ENCODE results near the gene BTBD2. TPM values are rescaled to one million over a fixed set of nuclear protein-coding genes. Genes with fewer than 3 reads are reported as not detected.

The BTBD2 gene
- total and polyA plus RNA-seq, 12 donors = 11.8 to 122 (median 78.1) TPM

DNA sequence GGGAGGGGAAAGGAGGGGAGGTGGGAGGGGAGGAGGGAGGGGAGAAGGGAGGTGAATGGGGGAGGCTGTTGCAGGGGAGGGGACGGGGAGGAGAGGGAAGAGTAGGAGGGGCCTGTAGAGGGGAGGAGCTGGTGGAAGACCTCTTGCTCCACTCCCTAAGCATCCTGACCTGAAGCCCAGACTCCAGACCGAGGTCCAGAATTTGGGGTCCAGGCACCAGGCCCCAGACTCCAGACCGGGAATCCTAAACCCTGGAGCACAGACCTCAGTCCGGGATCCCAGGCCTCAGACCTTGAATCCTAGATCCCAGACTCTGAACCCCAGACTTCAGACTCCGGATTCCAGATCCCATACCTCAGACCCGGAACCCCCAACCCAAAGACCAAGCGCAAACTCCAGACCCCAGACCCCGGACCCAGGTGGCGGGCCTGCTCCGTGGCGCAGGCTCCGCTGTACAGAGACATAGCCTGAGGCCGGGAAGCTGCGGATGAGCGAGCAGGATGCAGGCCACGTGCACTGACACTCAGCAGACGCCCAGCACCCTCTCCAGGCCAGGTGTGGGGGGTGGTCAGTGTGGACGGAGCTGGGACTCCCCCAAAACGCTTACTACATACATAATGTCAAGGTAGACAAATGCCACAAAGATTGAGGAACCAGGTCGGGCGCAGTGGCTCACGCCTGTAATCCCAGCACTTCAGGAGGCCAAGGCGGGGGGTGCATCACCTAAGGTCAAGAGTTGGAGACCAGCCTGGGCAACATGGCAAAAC, 710 bp upstream of the BTBD2 start:
- TF ChIP-seq CTCF (IDR thresholded peaks at IDR 0.05) (no peak), POLR2A (IDR thresholded peaks at IDR 0.05) (no peak)
- no peak overlapping the region for H3K4me3 ChIP-seq
- WGBS, 4 donors = 54 to 65% (median 62%) methylated on average over 11 to 23 of the region's 23 CpGs
- peak; percentile 82 to 95 (median 88) for DNase-seq
- H3K9me3 ChIP-seq (replicated peaks in 1 of 3) = no peaks in the 10 kb centered on the region
- peak overlapping the region in 2 of 5 donors; percentile 47 to 58 for H3K27ac ChIP-seq
- intact Hi-C loops (cut with DNase I) = no loop called here
- no peaks in the 10 kb centered on the region for H3K27me3 ChIP-seq
- H3K4me1 ChIP-seq (replicated peaks in 1 of 2) = peaks cover 7 to 13% of the 10 kb centered on the region in 2 donors
- H3K36me3 ChIP-seq (replicated peaks in 1 of 2) = no peaks in the 10 kb centered on the region

- Histone ChIP-seq H3K27me3 (no peaks in the 10 kb centered on the region), H3K4me3 (peak overlapping the region in 3 of 4 donors; percentile 22 to 77 (median 49)), H3K27ac (peak overlapping the region in 2 of 5 donors; percentile 57 to 66), H3K36me3 (replicated peaks in 1 of 2) (no peaks in the 10 kb centered on the region), H3K9me3 (replicated peaks in 1 of 3) (no peaks in the 10 kb centered on the region), H3K4me1 (replicated peaks in 1 of 2) (peaks cover 7 to 13% of the 10 kb centered on the region in 2 donors)
- 9 to 36% (median 31%) methylated on average over 12 to 74 of the region's 74 CpGs for WGBS, 4 donors
- intact Hi-C loops (cut with DNase I) = loop anchor here in 1 of 2 donors (5.0 kb wide), 1 partner anchor 57 kb away; no protein-coding TSS in a partner anchor
- peak in 2 of 7 donors; percentile 50 to 55 for DNase-seq
- TF ChIP-seq POLR2A (IDR thresholded peaks at IDR 0.05) = no peak
- TF ChIP-seq CTCF (IDR thresholded peaks at IDR 0.05) = no peak
Observed at GRCh38 chr19:2014731-2015607, 545 bp downstream of the BTBD2 start.

GRCh38 chr19:2014131-2014571, 1.4 kb downstream of the BTBD2 start:
- no peak for DNase-seq
- TF ChIP-seq POLR2A (IDR thresholded peaks at IDR 0.05) (no peak), CTCF (IDR thresholded peaks at IDR 0.05) (no peak)
- H3K27me3 ChIP-seq = no peaks in the 10 kb centered on the region
- H3K36me3 ChIP-seq (replicated peaks in 1 of 2) = no peaks in the 10 kb centered on the region
- peaks cover 7 to 13% of the 10 kb centered on the region in 2 donors for H3K4me1 ChIP-seq (replicated peaks in 1 of 2)
- H3K9me3 ChIP-seq (replicated peaks in 1 of 3) = no peaks in the 10 kb centered on the region
- intact Hi-C loops (cut with DNase I) = loop anchor here in 1 of 2 donors (5.0 kb wide), 1 partner anchor 58 kb away; no protein-coding TSS in a partner anchor
- WGBS, 4 donors = 60 to 70% (median 67%) methylated on average over 3 to 5 of the region's 5 CpGs
- no peak overlapping the region for H3K27ac ChIP-seq
- H3K4me3 ChIP-seq = peak overlapping the region in 1 of 4 donors; percentile 77

- no peak overlapping the region for H3K27ac ChIP-seq
- H3K4me1 ChIP-seq (replicated peaks in 1 of 2) = peaks cover 7 to 13% of the 10 kb centered on the region in 2 donors
- WGBS, 4 donors = 67 to 83% (median 81%) methylated on average over 6 of the region's 6 CpGs
- H3K9me3 ChIP-seq (replicated peaks in 1 of 3) = no peaks in the 10 kb centered on the region
- no peaks in the 10 kb centered on the region for H3K36me3 ChIP-seq (replicated peaks in 1 of 2)
- H3K4me3 ChIP-seq = no peak overlapping the region
- intact Hi-C loops (cut with DNase I) = loop anchor here in 1 of 2 donors (5.0 kb wide), 1 partner anchor 59 kb away; no protein-coding TSS in a partner anchor
- no peaks in the 10 kb centered on the region for H3K27me3 ChIP-seq
- no peak for TF ChIP-seq CTCF (IDR thresholded peaks at IDR 0.05)
- no peak for TF ChIP-seq POLR2A (IDR thresholded peaks at IDR 0.05)
- DNase-seq = peak in 1 of 7 donors; percentile 52
Observed at GRCh38 chr19:2013683-2013961, 1.9 kb downstream of the BTBD2 start.

Measured in adrenal gland (tissue), 12 donors.